Endothelial cell (in vitro differentiated cells): ENCODE results near the gene TTLL8. TPM values are rescaled to one million over a fixed set of nuclear protein-coding genes. Genes with fewer than 3 reads are reported as not detected.

Experiments
- DNase-seq: peaks from one replicate; pipeline ENCODE4 v3.0.0; 2021; ENCODE audit warnings: low spot score
- H3K27ac Mint-ChIP-seq: one replicate; pipeline ENCODE4 v1.8.0; 2021; ENCODE audit warnings: mixed read lengths, inconsistent platforms; ENCODE audit not compliant: unreplicated experiment
- H3K27me3 Mint-ChIP-seq: one replicate; pipeline ENCODE4 v1.8.0; 2021; ENCODE audit warnings: mild to moderate bottlenecking, moderate library complexity, mixed read lengths, inconsistent platforms; ENCODE audit not compliant: unreplicated experiment
- H3K36me3 Mint-ChIP-seq: one replicate; pipeline ENCODE4 v1.8.0; 2021; ENCODE audit warnings: mild to moderate bottlenecking, low read depth, mixed read lengths, inconsistent platforms; ENCODE audit not compliant: unreplicated experiment
- H3K4me1 Mint-ChIP-seq: one replicate; pipeline ENCODE4 v1.8.0; 2021; ENCODE audit warnings: mild to moderate bottlenecking, mixed read lengths, inconsistent platforms; ENCODE audit not compliant: unreplicated experiment
- H3K4me3 Mint-ChIP-seq: one replicate; pipeline ENCODE4 v1.8.0; 2021; ENCODE audit warnings: mild to moderate bottlenecking, mixed read lengths, inconsistent platforms; ENCODE audit not compliant: unreplicated experiment
- H3K9me3 Mint-ChIP-seq: one replicate; pipeline ENCODE4 v1.8.0; 2021; ENCODE audit warnings: mixed read lengths, inconsistent platforms; ENCODE audit not compliant: unreplicated experiment
- CTCF ChIP-seq: fragments of 200-600 bp; sonication (generic); IDR thresholded peaks from one replicate; pipeline ENCODE4 v1.5.0; 2021; ENCODE audit warnings: antibody characterized with exemption; ENCODE audit not compliant: unreplicated experiment
- total RNA-seq: library from RNA; stranded (reverse); fragmentation: NEBNext Ultra II Directional; extraction: Animal tissue kit (Norgen Biotek cat#: 25700); gene quantifications from one replicate; pipeline ENCODE4 v1.2.1, GENCODE V29; 2021; ENCODE audit not compliant: unreplicated experiment

The TTLL8 gene
- total RNA-seq, 1 donor from 2014 or later = not detected

- no peak overlapping the region for H3K27ac Mint-ChIP-seq
- no peak for TF ChIP-seq CTCF
- no peaks in the 10 kb centered on the region for H3K36me3 Mint-ChIP-seq
- H3K9me3 Mint-ChIP-seq = no peaks in the 10 kb centered on the region
- H3K4me1 Mint-ChIP-seq = peaks cover 6% of the 10 kb centered on the region
- H3K4me3 Mint-ChIP-seq = no peak overlapping the region
- DNase-seq = no peak
- H3K27me3 Mint-ChIP-seq = peaks cover 1% of the 10 kb centered on the region
Measured at GRCh38 chr22:50074551-50075530, 16.7 kb upstream of the TTLL8 start.

- peaks cover 6% of the 10 kb centered on the region for H3K4me1 Mint-ChIP-seq
- no peak for TF ChIP-seq CTCF
- H3K27me3 Mint-ChIP-seq = peaks cover 1% of the 10 kb centered on the region
- H3K36me3 Mint-ChIP-seq = no peaks in the 10 kb centered on the region
- DNase-seq = no peak
- H3K9me3 Mint-ChIP-seq = no peaks in the 10 kb centered on the region
- no peak overlapping the region for H3K27ac Mint-ChIP-seq
- no peak overlapping the region for H3K4me3 Mint-ChIP-seq
Measured at GRCh38 chr22:50074056-50074455, 16.0 kb upstream of the TTLL8 start.

GRCh38 chr22:50072714-50073538, 14.8 kb upstream of the TTLL8 start:
- peaks cover 1% of the 10 kb centered on the region for H3K27me3 Mint-ChIP-seq
- no peak for DNase-seq
- H3K27ac Mint-ChIP-seq = no peak overlapping the region
- H3K9me3 Mint-ChIP-seq = no peaks in the 10 kb centered on the region
- H3K4me3 Mint-ChIP-seq = no peak overlapping the region
- TF ChIP-seq CTCF = no peak
- no peaks in the 10 kb centered on the region for H3K36me3 Mint-ChIP-seq
- H3K4me1 Mint-ChIP-seq = peaks cover 6% of the 10 kb centered on the region

GRCh38 chr22:50072167-50072555, 14.1 kb upstream of the TTLL8 start:
- no peak for DNase-seq
- Mint-ChIP-seq H3K4me1 (peaks cover 6% of the 10 kb centered on the region), H3K36me3 (no peaks in the 10 kb centered on the region)

More at GRCh38 chr22:50072167-50072555, 14.1 kb upstream of the TTLL8 start:
- Mint-ChIP-seq H3K4me3 (no peak overlapping the region), H3K27ac (no peak overlapping the region), H3K27me3 (peaks cover 3% of the 10 kb centered on the region), H3K9me3 (no peaks in the 10 kb centered on the region)
- no peak for TF ChIP-seq CTCF
